T-cell (primary cell): ENCODE data around the gene CAPN14. TPM values are rescaled to one million over a fixed set of nuclear protein-coding genes. Genes with fewer than 3 reads are reported as not detected.

Experiments used
- ATAC-seq, 4 experiments: fragments of 200-7000 bp in 3 of 4; fragments of 150-1000 bp in 1 of 4; cut with Tn5 transposase; replicated peaks in 1 of 4; 1 replicate in 3 of 4; 2 replicates in 1 of 4; pipeline ENCODE4 v1.10.0; 2021; ENCODE audit warnings: moderate library complexity in 3 of 4, mild to moderate bottlenecking in 2 of 4, moderate number of reproducible peaks in 1 of 4
- CTCF ChIA-PET, 2 donors: fragments of 300-600 bp; sonication (Branson Sonifier 250); formaldehyde crosslinking; loops; one replicate each; lab custom pipeline; 2022; ENCODE audit warnings: antibody characterized with exemption in 2 of 2; lab: Charles Lee
- POLR2A ChIA-PET, 2 donors: fragments of 300-600 bp; sonication (Branson Sonifier 250); formaldehyde crosslinking; loops; one replicate each; lab custom pipeline; 2022; ENCODE audit warnings: antibody characterized with exemption in 2 of 2; lab: Charles Lee
- DNase-seq, 35 experiments: peaks; one replicate each; pipeline versions ENCODE4 v3.0.0 to v3.0.0-alpha.2; 2013 to 2023
- H3K27ac ChIP-seq: one replicate; pipeline ENCODE4 v1.5.1; 2013; ENCODE audit warnings: low read length
- H3K27me3 ChIP-seq, 2 experiments: replicated peaks in 1 of 2; 1 replicate in 1 of 2; 2 replicates in 1 of 2; pipeline versions ENCODE4 v1.6.1 to v1.7.0; 2013; ENCODE audit warnings: low read length in 1 of 2, mixed read lengths in 1 of 2; ENCODE audit not compliant: control insufficient read depth in 2 of 2, insufficient read depth in 2 of 2; ENCODE audit errors: extremely low read depth in 1 of 2
- H3K36me3 ChIP-seq, 2 donors: 1 replicate in 1 of 2; 2 replicates in 1 of 2; pipeline versions ENCODE4 v1.6.1 to v1.7.0; 2013; ENCODE audit warnings: low read length in 1 of 2; ENCODE audit not compliant: control insufficient read depth in 2 of 2, insufficient read depth in 1 of 2; ENCODE audit errors: extremely low read depth in 1 of 2
- H3K4me1 ChIP-seq, 2 experiments: 1 replicate in 1 of 2; 2 replicates in 1 of 2; pipeline versions ENCODE4 v1.6.1 to v1.7.0; 2013; ENCODE audit warnings: low read length in 2 of 2, mixed read lengths in 1 of 2; ENCODE audit not compliant: insufficient read depth in 2 of 2, control insufficient read depth in 1 of 2; ENCODE audit errors: extremely low read depth in 1 of 2
- H3K4me3 ChIP-seq, 2 donors: 1 replicate in 1 of 2; 2 replicates in 1 of 2; pipeline versions ENCODE4 v1.5.1 to v1.7.0; 2013; ENCODE audit warnings: mild to moderate bottlenecking in 2 of 2, low read length in 1 of 2, moderate library complexity in 1 of 2; ENCODE audit not compliant: control insufficient read depth in 1 of 2; ENCODE audit errors: extremely low read depth in 1 of 2
- H3K9me3 ChIP-seq: 2 replicates; pipeline ENCODE4 v1.7.0; 2013
- H3K27ac Mint-ChIP-seq, 2 donors: one replicate each; pipeline ENCODE4 v1.8.0; 2020 to 2021; ENCODE audit warnings: mild to moderate bottlenecking in 2 of 2, mixed read lengths in 2 of 2
- H3K27me3 Mint-ChIP-seq, 2 donors: one replicate each; pipeline ENCODE4 v1.8.0; 2021 to 2022; ENCODE audit warnings: mixed read lengths in 2 of 2
- H3K36me3 Mint-ChIP-seq: one replicate; pipeline ENCODE4 v1.8.0; 2021; ENCODE audit warnings: mixed read lengths
- H3K4me1 Mint-ChIP-seq, 3 donors: one replicate each; pipeline ENCODE4 v1.8.0; 2020 to 2022; ENCODE audit warnings: mixed read lengths in 3 of 3, mild to moderate bottlenecking in 1 of 3
- H3K4me3 Mint-ChIP-seq, 3 donors: one replicate each; pipeline ENCODE4 v1.8.0; 2020 to 2022; ENCODE audit warnings: mild to moderate bottlenecking in 3 of 3, mixed read lengths in 3 of 3, moderate library complexity in 3 of 3
- H3K9me3 Mint-ChIP-seq, 3 donors: one replicate each; pipeline ENCODE4 v1.8.0; 2020 to 2022; ENCODE audit warnings: mixed read lengths in 3 of 3
- WGBS: methylation state at CpG from one replicate; pipeline ENCODE4 v1.1.5; 2013; ENCODE audit warnings: missing lambda C conversion rate; ENCODE audit not compliant: insufficient coverage; 5-methylcytosine and 5-hydroxymethylcytosine counted together
- total RNA-seq, 35 experiments: library from RNA in 6 of 35; stranded (reverse) in 6 of 35; fragments of 120-200 nt in 1 of 35; gene quantifications; one replicate each; pipeline versions ENCODE4 v1.2.1 to v1.2.4 and lab custom pipeline; 2013 to 2026

The CAPN14 gene
- total RNA-seq, 5 donors from 2014 or later (not counting 1 experiment from before 2014, with no cell fraction given) = 0.15 to 0.76 (median 0.55) TPM

- no peak overlapping the region for H3K4me3 ChIP-seq
- H3K36me3 ChIP-seq = peaks cover 2 to 3% of the 10 kb centered on the region in 2 donors
- H3K27ac Mint-ChIP-seq = no peak overlapping the region
- peaks cover 24% of the 10 kb centered on the region for H3K36me3 Mint-ChIP-seq
- no peaks in the 10 kb centered on the region for H3K27me3 ChIP-seq
- ChIA-PET POLR2A (no interaction called here), CTCF (interaction anchor here in 1 of 2 donors (0.7 kb wide), 1 partner anchor 55 kb away, joined by 3 read pairs; no protein-coding TSS in a partner anchor)
- 78% methylated on average over 3 of the region's 5 CpGs for WGBS
- no peaks in the 10 kb centered on the region for H3K27me3 Mint-ChIP-seq
- H3K4me1 ChIP-seq = no peaks in the 10 kb centered on the region
- H3K4me3 Mint-ChIP-seq = no peak overlapping the region
- H3K9me3 ChIP-seq = no peaks in the 10 kb centered on the region
- DNase-seq (no peak), ATAC-seq (no peak)
- no peaks in the 10 kb centered on the region for H3K4me1 Mint-ChIP-seq
- H3K27ac ChIP-seq = no peak overlapping the region
- no peaks in the 10 kb centered on the region for H3K9me3 Mint-ChIP-seq
Measured at GRCh38 chr2:31258351-31258750, 41.0 kb upstream of the CAPN14 start.

GRCh38 chr2:31256611-31257382, 39.5 kb upstream of the CAPN14 start:
- H3K9me3 ChIP-seq = no peaks in the 10 kb centered on the region
- H3K27ac ChIP-seq = no peak overlapping the region
- Mint-ChIP-seq H3K9me3 (no peaks in the 10 kb centered on the region), H3K27ac (no peak overlapping the region), H3K4me1 (peaks cover 0 to 5% (median 0%) of the 10 kb centered on the region in 3 donors), H3K27me3 (no peaks in the 10 kb centered on the region), H3K36me3 (peaks cover 22% of the 10 kb centered on the region), H3K4me3 (no peak overlapping the region)
- H3K36me3 ChIP-seq = peaks cover 2 to 3% of the 10 kb centered on the region in 2 donors
- no peak for ATAC-seq
- ChIA-PET POLR2A (no interaction called here), CTCF (interaction anchor here in 1 of 2 donors (0.6 kb wide), 1 partner anchor 9 kb away, joined by 3 read pairs; no protein-coding TSS in a partner anchor)
- no peak for DNase-seq
- H3K27me3 ChIP-seq = no peaks in the 10 kb centered on the region
- H3K4me1 ChIP-seq = no peaks in the 10 kb centered on the region
- no peak overlapping the region for H3K4me3 ChIP-seq
- WGBS = 82% methylated on average over 3 of the region's 4 CpGs

GRCh38 chr2:31255911-31256571, 38.7 kb upstream of the CAPN14 start:
- Mint-ChIP-seq H3K4me1 (peaks cover 0 to 5% (median 0%) of the 10 kb centered on the region in 3 donors), H3K27me3 (no peaks in the 10 kb centered on the region), H3K9me3 (no peaks in the 10 kb centered on the region), H3K4me3 (no peak overlapping the region), H3K36me3 (peaks cover 17% of the 10 kb centered on the region), H3K27ac (no peak overlapping the region)
- Histone ChIP-seq H3K4me3 (no peak overlapping the region), H3K9me3 (no peaks in the 10 kb centered on the region), H3K4me1 (no peaks in the 10 kb centered on the region), H3K27me3 (no peaks in the 10 kb centered on the region), H3K36me3 (peaks cover 2 to 3% of the 10 kb centered on the region in 2 donors), H3K27ac (no peak overlapping the region)
- ATAC-seq (peak in 1 of 4 experiments; percentile 12), DNase-seq (no peak)
- WGBS = 74% methylated on average over 9 of the region's 11 CpGs
- ChIA-PET CTCF (no interaction called here), POLR2A (no interaction called here)

GRCh38 chr2:31254237-31255203, 37.2 kb upstream of the CAPN14 start:
- H3K9me3 ChIP-seq = no peaks in the 10 kb centered on the region
- no peak overlapping the region for H3K27ac ChIP-seq
- no peak for DNase-seq
- no peak for ATAC-seq
- 97% methylated on average over 16 of the region's 19 CpGs for WGBS
- Mint-ChIP-seq H3K4me3 (no peak overlapping the region), H3K27me3 (no peaks in the 10 kb centered on the region), H3K36me3 (peaks cover 10% of the 10 kb centered on the region), H3K4me1 (peaks cover 0 to 5% (median 0%) of the 10 kb centered on the region in 3 donors), H3K9me3 (no peaks in the 10 kb centered on the region), H3K27ac (no peak overlapping the region)
- POLR2A ChIA-PET = no interaction called here
- H3K4me3 ChIP-seq = no peak overlapping the region
- CTCF ChIA-PET = no interaction called here
- no peaks in the 10 kb centered on the region for H3K4me1 ChIP-seq
- no peaks in the 10 kb centered on the region for H3K27me3 ChIP-seq
- H3K36me3 ChIP-seq = peaks cover 2 to 3% of the 10 kb centered on the region in 2 donors

- POLR2A ChIA-PET = no interaction called here
- CTCF ChIA-PET = no interaction called here
- Histone ChIP-seq H3K9me3 (no peaks in the 10 kb centered on the region), H3K4me1 (no peaks in the 10 kb centered on the region), H3K4me3 (no peak overlapping the region), H3K27me3 (no peaks in the 10 kb centered on the region), H3K36me3 (peaks cover 2 to 3% of the 10 kb centered on the region in 2 donors), H3K27ac (no peak overlapping the region)
- Mint-ChIP-seq H3K27ac (no peak overlapping the region), H3K4me3 (no peak overlapping the region), H3K9me3 (no peaks in the 10 kb centered on the region), H3K36me3 (peaks cover 13% of the 10 kb centered on the region), H3K27me3 (no peaks in the 10 kb centered on the region), H3K4me1 (peaks cover 0 to 5% (median 0%) of the 10 kb centered on the region in 3 donors)
- 74% methylated on average over 11 of the region's 13 CpGs for WGBS
- no peak for DNase-seq
- no peak for ATAC-seq
Measured at GRCh38 chr2:31253356-31254131, 36.2 kb upstream of the CAPN14 start.
